ENCODE data around the gene TXNRD2. TPM values are rescaled to one million over a fixed set of nuclear protein-coding genes. Genes with fewer than 3 reads are reported as not detected.

Gene TXNRD2
- total RNA-seq, 1 donor from 2014 or later: 23.0 TPM

GRCh38 chr22:19897726-19898125, 43.9 kb downstream of the TXNRD2 start:
- TF ChIP-seq CTCF (IDR thresholded peaks at IDR 0.05; ENCODE audit: unreplicated experiment): no peak
- no peaks in the 10 kb centered on the region for H3K9me3 Mint-ChIP-seq (ENCODE audit: unreplicated experiment)
- peaks cover 4% of the 10 kb centered on the region for H3K27me3 Mint-ChIP-seq (ENCODE audit: unreplicated experiment)
- H3K4me1 Mint-ChIP-seq (ENCODE audit: unreplicated experiment): peaks cover 10% of the 10 kb centered on the region
- H3K36me3 Mint-ChIP-seq (ENCODE audit: low read depth, unreplicated experiment): peaks cover 8% of the 10 kb centered on the region
- no peak overlapping the region for H3K4me3 Mint-ChIP-seq (ENCODE audit: unreplicated experiment)
- H3K27ac Mint-ChIP-seq (ENCODE audit: unreplicated experiment): no peak overlapping the region
- no peak for DNase-seq (ENCODE audit: low spot score)

GRCh38 chr22:19896665-19897355, 44.8 kb downstream of the TXNRD2 start:
- peaks cover 17% of the 10 kb centered on the region for H3K4me1 Mint-ChIP-seq (ENCODE audit: unreplicated experiment)

GRCh38 chr22:19895160-19895849, 46.3 kb downstream of the TXNRD2 start:
- Mint-ChIP-seq H3K27me3 (ENCODE audit: unreplicated experiment) (peaks cover 7% of the 10 kb centered on the region), H3K27ac (ENCODE audit: unreplicated experiment) (no peak overlapping the region), H3K4me3 (ENCODE audit: unreplicated experiment) (no peak overlapping the region), H3K36me3 (ENCODE audit: low read depth, unreplicated experiment) (peaks cover 4% of the 10 kb centered on the region), H3K9me3 (ENCODE audit: unreplicated experiment) (no peaks in the 10 kb centered on the region), H3K4me1 (ENCODE audit: unreplicated experiment) (peaks cover 28% of the 10 kb centered on the region)
- no peak for DNase-seq (ENCODE audit: low spot score)
- TF ChIP-seq CTCF (IDR thresholded peaks at IDR 0.05; ENCODE audit: unreplicated experiment): no peak

More at GRCh38 chr22:19896665-19897355, 44.8 kb downstream of the TXNRD2 start:
- Mint-ChIP-seq H3K27me3 (ENCODE audit: unreplicated experiment) (peaks cover 4% of the 10 kb centered on the region), H3K36me3 (ENCODE audit: low read depth, unreplicated experiment) (peaks cover 8% of the 10 kb centered on the region), H3K27ac (ENCODE audit: unreplicated experiment) (no peak overlapping the region), H3K4me3 (ENCODE audit: unreplicated experiment) (no peak overlapping the region), H3K9me3 (ENCODE audit: unreplicated experiment) (no peaks in the 10 kb centered on the region)
- DNase-seq (ENCODE audit: low spot score): no peak
- TF ChIP-seq CTCF (IDR thresholded peaks at IDR 0.05; ENCODE audit: unreplicated experiment): no peak

GRCh38 chr22:19893363-19893762, 48.3 kb downstream of the TXNRD2 start:
- DNase-seq (ENCODE audit: low spot score): no peak
- peaks cover 11% of the 10 kb centered on the region for H3K27me3 Mint-ChIP-seq (ENCODE audit: unreplicated experiment)
- H3K36me3 Mint-ChIP-seq (ENCODE audit: low read depth, unreplicated experiment): peaks cover 4% of the 10 kb centered on the region
- H3K27ac Mint-ChIP-seq (ENCODE audit: unreplicated experiment): no peak overlapping the region
- no peak for TF ChIP-seq CTCF (IDR thresholded peaks at IDR 0.05; ENCODE audit: unreplicated experiment)
- H3K9me3 Mint-ChIP-seq (ENCODE audit: unreplicated experiment): no peaks in the 10 kb centered on the region
- H3K4me3 Mint-ChIP-seq (ENCODE audit: unreplicated experiment): no peak overlapping the region
- peaks cover 33% of the 10 kb centered on the region for H3K4me1 Mint-ChIP-seq (ENCODE audit: unreplicated experiment)

GRCh38 chr22:19892925-19893324, 48.7 kb downstream of the TXNRD2 start:
- DNase-seq (ENCODE audit: low spot score): no peak
- Mint-ChIP-seq H3K36me3 (ENCODE audit: low read depth, unreplicated experiment) (peaks cover 4% of the 10 kb centered on the region), H3K27me3 (ENCODE audit: unreplicated experiment) (peaks cover 11% of the 10 kb centered on the region), H3K9me3 (ENCODE audit: unreplicated experiment) (no peaks in the 10 kb centered on the region), H3K4me1 (ENCODE audit: unreplicated experiment) (peaks cover 33% of the 10 kb centered on the region), H3K4me3 (ENCODE audit: unreplicated experiment) (no peak overlapping the region), H3K27ac (ENCODE audit: unreplicated experiment) (peak overlapping the region; percentile 6)
- no peak for TF ChIP-seq CTCF (IDR thresholded peaks at IDR 0.05; ENCODE audit: unreplicated experiment)

All from endothelial cell (in vitro differentiated cells).